Epidermal melanocyte (primary cell): ENCODE data around the gene SRCIN1.
"Not testable (repeated sequence)": the region's sequence is repeated elsewhere in the genome, so short reads cannot be mapped to it uniquely, and the experiment has no call there.

ENCODE experiments used
- DNase-seq: peaks from one replicate; pipeline ENCODE4 v3.0.0; 2011; ENCODE audit warnings: low spot score; ENCODE audit not compliant: insufficient read length

The SRCIN1 gene, protein sequence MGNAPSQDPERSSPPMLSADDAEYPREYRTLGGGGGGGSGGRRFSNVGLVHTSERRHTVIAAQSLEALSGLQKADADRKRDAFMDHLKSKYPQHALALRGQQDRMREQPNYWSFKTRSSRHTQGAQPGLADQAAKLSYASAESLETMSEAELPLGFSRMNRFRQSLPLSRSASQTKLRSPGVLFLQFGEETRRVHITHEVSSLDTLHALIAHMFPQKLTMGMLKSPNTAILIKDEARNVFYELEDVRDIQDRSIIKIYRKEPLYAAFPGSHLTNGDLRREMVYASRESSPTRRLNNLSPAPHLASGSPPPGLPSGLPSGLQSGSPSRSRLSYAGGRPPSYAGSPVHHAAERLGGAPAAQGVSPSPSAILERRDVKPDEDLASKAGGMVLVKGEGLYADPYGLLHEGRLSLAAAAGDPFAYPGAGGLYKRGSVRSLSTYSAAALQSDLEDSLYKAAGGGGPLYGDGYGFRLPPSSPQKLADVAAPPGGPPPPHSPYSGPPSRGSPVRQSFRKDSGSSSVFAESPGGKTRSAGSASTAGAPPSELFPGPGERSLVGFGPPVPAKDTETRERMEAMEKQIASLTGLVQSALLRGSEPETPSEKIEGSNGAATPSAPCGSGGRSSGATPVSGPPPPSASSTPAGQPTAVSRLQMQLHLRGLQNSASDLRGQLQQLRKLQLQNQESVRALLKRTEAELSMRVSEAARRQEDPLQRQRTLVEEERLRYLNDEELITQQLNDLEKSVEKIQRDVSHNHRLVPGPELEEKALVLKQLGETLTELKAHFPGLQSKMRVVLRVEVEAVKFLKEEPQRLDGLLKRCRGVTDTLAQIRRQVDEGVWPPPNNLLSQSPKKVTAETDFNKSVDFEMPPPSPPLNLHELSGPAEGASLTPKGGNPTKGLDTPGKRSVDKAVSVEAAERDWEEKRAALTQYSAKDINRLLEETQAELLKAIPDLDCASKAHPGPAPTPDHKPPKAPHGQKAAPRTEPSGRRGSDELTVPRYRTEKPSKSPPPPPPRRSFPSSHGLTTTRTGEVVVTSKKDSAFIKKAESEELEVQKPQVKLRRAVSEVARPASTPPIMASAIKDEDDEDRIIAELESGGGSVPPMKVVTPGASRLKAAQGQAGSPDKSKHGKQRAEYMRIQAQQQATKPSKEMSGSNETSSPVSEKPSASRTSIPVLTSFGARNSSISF

GRCh38 chr17:38605841-38606645, at the start of gene SRCIN1:
TSS of gene SRCIN1 (minus strand) at chr17:38605952. CDS start at chr17:38605705, 247 bp downstream.
- no peak for DNase-seq

DNA sequence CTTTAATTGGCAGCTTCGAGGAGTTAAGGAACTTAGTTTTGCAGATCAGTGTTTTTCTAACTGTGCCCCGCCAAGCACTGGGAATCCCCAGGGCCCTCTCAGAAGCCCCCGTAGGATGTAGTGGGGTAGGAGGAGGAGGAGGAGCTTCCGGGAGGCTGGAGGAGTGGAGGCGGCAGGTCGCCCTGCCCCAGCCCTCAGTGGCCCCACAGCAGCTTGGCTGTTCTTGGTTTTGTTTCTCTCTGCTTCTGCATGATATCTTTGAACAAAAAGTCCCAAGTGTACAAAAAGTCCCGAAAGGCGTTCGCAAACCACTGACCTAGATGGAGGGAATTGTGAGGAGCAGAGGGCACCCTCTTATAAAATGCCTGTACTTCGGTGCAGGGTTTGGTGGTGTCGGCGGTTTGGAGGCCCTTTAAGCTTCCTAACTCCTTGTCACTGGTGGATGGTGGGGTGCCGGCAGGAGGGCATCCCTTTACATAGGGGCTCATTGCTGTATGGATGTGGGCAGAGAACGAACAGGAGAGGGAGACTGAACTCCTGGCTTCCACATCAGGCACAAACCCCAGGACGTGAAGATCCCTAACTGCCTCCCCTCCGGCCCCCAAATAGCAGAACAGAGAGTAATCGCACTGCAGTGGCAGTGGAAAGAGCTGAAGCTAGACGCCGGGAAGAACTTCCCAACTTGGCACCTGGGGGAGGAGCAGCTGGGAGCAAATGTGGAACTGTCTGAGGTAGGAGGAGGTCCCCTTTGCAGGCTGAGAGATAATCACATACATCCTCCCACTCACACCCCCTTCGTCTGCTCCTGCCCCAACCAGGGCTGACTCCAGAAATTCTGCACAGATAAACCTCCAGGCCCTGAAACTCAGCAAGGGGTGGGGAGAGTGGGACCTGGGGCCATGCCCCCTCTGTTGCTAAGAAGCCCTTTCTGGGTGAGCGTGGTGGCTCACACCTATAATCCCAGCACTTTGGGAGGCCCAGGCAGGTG, 49.0 kb upstream of the SRCIN1 start:
- DNase-seq, result no peak

- no peak for DNase-seq
Observed at GRCh38 chr17:38653679-38654078, 47.9 kb upstream of the SRCIN1 start.

- DNase-seq, result no peak
Observed at GRCh38 chr17:38653230-38653629, 47.5 kb upstream of the SRCIN1 start.

DNA sequence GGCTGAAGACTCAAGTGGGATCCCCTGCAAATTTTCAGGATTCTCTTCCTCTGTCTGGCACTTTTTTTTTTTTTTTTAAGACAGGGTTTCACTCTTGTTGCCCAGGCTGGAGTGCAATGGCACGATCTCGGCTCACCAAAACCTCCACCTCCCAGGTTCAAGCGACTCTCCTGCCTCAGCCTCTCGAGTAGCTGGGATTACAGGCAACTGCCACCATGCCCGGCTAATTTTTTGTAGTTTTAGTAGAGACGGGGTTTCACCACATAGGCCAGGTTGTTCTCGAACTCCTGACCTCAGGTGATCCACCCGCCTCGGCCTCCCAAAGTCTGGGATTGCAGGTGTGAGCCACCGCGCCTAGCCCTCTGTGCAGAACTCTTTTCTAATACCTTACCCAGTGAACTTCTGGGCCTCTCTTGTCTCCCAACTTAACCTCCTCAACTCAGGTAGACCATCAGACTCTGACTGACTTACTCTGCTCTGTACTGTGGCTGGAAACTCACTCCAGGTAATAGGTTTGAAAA, 45.0 kb upstream of the SRCIN1 start:
- not testable (repeated sequence) for DNase-seq

DNA sequence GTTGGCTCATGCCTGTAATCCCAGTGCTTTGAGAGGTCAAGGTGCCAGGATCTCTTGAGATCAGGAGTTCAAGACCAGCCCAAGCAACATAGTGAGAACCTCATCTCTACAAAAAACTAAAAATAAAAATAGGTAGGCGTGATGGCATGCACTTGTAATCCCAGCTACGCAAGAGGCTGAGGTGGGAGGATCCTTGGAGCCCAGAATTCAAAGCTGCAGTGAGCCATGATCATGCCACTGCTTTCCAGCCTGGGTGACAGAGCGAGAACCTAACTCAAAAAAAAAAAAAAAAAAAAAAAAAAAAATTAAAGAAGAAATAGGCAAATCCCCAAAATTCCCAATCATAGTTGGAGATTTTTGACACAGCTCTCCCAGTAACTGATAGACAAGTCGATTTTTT, 32.2 kb upstream of the SRCIN1 start:
- no peak for DNase-seq

DNA sequence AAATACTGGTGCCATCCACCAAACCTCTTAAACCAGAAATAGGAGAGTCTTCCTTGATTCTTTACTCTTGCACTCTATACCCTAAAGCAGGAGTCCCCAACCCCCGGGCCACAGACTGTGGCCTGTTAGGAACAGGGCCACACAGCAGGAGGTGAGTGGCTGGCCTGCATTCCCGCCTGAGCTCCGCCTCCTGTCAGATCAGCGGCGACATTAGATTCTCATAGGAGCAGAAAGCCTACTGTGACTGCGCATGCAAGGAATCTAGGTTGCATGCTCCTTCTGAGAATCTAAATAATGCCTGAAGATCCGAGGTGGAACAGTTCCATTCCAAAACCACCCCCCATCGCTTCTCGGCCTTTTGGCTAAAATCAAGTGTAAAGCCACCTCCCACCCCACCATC, 30.3 kb upstream of the SRCIN1 start:
- no peak for DNase-seq

- DNase-seq, result no peak
Observed at GRCh38 chr17:38632334-38632733, 26.6 kb upstream of the SRCIN1 start.

DNA sequence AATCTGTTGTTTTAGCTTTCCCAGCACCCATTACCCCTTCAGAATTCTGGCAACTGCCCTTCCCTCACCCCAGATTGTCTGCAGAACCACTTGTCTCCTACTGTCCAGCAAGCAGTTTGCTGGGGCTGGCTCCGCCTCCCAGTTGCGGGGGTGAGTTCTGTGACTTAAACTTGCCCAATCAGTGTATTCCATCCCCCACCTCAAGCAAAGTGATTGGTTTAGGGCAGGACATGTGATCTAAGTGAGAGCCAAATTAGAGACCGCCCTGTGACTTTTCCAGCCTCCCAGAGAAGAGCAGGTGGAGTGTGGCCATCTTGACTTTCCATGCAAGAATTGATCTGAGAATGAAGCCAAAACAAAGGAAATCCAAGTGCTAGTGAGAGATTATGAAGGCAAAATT, 22.7 kb upstream of the SRCIN1 start:
- no peak for DNase-seq

- no peak for DNase-seq
Observed at GRCh38 chr17:38627957-38628356, 22.2 kb upstream of the SRCIN1 start.

DNA sequence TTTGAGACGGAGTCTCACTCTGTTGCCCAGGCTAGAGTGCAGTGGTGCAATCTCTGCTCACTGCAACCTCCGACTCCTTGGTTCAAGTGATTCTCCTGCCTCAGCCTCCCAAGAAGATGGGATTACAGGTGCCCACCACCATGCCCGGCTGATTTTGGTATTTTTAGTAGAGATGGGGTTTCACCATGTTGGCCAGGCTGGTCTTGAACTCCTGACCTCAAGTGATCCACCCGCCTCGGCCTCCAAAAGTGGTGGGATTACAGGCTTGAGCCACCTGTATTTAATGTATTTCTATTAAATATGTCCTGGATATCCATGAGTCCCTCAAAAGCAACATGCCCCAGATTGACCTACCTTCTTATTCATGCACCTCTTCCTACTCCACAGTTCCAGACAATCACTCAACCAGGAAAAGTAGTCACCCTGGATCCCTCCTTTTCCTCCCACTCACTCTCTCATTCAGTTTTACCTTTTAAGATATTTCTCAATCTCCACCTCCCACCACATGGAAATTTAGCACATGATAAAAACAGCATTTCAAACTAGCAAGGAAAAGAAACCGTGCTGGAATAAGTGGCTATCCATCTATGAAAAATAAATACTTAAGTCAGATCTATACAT, 21.0 kb upstream of the SRCIN1 start:
- not testable (repeated sequence) for DNase-seq

DNA sequence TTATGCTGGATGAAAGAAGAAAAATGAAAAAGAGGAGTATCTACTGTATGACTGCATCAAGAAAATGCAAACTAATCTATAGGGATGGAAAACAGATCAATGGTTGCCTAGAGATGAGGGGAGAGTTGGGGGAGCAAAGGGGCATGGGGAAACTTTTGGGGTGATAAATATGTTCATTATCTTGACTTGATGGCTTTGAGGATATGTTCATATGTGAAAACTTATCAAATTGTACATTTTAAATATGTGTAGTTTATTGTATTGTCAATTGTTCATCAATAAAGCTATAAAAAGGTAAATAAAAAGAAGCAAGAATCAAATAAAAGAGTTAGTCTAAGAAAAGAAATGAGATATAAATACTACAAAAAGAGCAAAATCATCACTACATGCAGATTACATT, 19.7 kb upstream of the SRCIN1 start:
- no peak for DNase-seq

DNA sequence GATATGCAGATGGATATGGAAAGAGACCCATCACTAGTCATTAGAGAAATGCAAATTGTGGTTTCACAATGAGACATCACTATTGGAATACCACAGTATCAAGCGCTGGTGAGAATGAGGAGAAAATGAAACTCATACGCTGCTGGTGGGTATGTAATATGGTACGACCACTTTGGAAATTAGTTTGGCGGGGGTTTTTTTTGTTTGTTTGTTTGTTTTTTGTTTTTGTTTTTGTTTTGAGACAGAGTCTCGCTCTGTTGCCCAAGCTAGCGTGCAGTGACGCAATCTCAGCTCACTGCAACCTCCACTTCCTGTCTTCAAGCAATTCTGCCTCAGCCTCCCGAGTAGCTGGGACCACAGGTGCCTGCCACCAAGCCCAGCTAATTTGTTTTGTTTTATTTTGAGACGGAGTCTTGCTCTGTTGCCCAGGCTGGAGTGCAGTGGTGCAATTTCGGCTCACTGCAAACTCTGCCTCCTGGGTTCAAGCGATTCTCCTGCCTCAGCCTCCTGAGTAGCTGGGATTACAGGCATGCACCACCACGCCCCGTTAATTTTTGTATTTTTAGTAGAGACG, 19.1 kb upstream of the SRCIN1 start:
- DNase-seq, result not testable (repeated sequence)

DNA sequence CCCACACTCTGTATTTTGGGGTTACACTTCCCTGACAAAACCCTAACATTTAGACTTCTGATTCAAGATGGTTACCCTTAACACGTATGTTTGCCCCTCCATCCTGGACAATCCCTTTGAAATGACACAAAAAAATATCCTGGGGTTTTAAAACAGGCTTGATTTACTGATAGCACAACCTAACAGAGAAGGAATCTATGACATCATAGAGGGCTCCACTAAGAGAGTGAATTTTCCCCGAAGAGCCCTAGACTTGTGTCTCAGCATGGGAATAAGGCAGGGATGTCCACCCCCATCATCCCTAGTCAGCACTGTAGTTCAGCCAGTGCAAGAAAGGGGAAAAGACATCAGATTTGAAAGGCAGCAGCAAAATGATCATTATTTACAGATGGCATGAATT, 15.8 kb upstream of the SRCIN1 start:
- DNase-seq, result no peak

- no peak for DNase-seq
Observed at GRCh38 chr17:38620551-38621277, 15.0 kb upstream of the SRCIN1 start.

DNA sequence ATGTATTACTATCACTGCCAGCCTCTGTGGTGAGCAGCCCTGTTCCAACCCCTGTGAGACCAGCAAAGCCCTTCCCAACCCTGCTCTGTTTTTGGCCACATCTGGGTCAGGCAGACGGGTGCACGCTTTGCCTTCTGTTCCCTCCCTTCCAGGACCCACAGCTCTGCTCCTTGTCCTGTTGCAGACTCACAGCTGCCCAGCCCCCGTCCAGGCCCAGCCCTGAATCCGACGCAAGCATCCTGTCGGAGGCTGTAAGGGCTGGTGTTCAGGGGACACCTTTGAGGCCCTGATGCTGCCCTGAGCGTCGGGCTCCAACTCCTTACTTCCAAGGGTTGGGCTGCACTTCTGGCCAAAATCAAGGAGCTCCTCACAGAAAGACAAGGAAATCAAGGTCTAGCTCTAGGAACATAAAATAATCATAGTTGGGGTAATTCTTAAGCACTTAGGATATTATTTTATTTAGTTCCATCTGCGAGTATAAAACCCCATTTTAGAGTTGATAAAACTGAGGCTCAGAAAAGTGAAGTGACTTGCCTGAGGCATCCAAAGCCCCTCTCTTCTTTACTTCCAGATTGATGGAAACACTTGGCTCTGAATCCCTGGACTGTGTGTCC, 14.3 kb upstream of the SRCIN1 start:
- no peak for DNase-seq

DNA sequence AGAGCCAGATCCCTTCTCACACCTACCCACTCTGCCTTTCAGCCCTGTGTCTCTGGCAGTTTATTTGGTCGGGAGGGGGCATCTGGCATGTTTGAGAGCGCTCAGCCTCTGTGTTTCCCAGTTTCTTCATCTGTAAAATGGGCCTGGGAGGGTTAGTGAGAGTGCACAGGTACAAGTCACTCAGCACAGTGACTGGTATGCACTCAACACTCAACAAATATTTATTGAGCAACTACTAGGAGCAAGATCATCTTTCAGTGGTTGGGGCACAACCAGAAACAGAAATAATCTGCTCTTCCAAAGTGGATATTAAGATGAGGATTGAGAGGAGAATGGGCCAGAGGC, 13.7 kb upstream of the SRCIN1 start:
- DNase-seq, result no peak
